ENCODE results near the gene CLIP4.

Gene CLIP4

DNA sequence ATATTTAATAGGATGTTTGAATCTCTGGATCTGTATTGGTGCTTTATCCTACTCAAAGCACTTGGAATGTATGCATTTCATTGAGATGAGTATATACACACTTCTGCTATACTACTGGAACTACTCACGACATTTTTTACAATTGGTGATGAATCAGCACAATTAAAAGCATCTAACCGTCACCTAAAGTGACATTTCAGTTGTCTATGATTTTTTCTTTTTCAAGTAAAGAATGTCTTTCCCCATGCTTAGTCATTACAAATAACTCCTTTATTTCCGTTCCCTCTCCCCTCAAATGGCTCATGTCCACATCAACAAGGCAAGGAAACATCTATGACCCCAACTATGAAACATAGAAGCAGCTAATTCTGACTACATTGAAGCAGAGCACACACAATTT is 77.3 kb downstream of the CLIP4 start:
- no peak for DNase-seq

GRCh38 chr2:29193111-29193510 is 77.9 kb downstream of the CLIP4 start:
- no peak for DNase-seq

- DNase-seq, result no peak
Observed at GRCh38 chr2:29193681-29194080, 78.5 kb downstream of the CLIP4 start.

GRCh38 chr2:29195796-29196195 is 80.6 kb downstream of the CLIP4 start:
- DNase-seq, result no peak

GRCh38 chr2:29196792-29197788 is 81.9 kb downstream of the CLIP4 start:
- peak; percentile 15 for DNase-seq

GRCh38 chr2:29201979-29202378 is 86.8 kb downstream of the CLIP4 start:
- DNase-seq, result no peak

GRCh38 chr2:29202819-29203495 is 87.7 kb downstream of the CLIP4 start:
- DNase-seq, result no peak

DNA sequence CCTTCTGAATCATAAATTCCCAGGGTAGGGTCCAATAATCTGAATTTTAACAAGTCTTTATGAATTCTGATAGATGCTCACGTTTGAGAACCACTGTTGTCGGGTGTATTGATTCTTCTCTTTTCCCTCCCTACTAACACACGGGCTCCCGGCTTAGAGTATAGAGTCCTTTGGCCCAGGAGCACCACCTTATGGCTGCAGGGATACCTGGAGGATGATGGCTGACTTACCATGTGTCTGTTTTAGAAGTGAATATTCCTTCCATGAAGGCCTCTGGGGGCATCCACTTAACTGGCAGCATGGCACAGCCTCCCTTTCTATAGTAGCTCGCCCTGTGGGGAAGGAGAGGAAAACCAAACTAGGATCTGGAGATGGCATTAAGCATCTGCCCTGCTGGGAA is 91.7 kb downstream of the CLIP4 start:
- DNase-seq, result no peak

DNA sequence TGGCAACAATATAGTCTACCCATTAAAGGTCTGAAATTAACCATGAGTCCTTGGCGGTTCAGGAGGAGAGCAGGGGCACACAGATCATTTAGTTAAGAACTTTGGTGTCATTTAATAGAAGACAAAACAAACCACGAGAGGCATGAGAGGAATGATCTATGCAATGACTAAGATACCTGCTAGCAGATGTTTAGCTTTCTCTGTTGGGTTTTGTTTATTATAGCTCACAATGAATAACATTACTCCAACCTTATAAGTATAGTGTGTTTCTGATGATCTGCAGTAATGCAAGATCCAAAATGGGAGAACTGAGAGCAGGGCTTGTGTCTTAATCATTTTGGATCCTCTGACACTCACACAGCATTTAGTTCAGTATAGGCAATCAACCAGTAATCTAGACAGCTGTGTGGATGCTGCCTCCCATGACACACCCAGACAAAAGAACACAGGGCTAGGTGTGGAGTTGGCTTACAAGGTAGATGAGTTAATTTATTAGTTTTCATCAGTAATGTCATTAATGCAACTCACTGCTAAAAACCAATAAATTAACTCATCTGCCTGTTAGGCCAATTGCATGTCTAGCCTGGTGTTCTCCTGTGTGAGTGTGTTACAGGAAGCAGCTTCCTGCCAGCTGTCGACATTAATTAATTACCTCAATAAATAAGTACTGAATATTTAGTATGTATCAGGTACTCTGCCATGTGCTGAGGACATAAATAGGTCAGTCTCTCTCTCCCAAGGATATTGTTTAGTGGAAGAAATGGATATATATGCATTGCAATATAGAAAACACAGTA is 92.3 kb downstream of the CLIP4 start:
- DNase-seq, result no peak

- no peak for DNase-seq
Observed at GRCh38 chr2:29209551-29209950, 94.3 kb downstream of the CLIP4 start.

- DNase-seq, result no peak
Observed at GRCh38 chr2:29212009-29212408, 96.8 kb downstream of the CLIP4 start.

- no peak for DNase-seq
Observed at GRCh38 chr2:29213888-29214291, 98.7 kb downstream of the CLIP4 start.

GRCh38 chr2:29215073-29215472 is 99.9 kb downstream of the CLIP4 start:
- no peak for DNase-seq

DNA sequence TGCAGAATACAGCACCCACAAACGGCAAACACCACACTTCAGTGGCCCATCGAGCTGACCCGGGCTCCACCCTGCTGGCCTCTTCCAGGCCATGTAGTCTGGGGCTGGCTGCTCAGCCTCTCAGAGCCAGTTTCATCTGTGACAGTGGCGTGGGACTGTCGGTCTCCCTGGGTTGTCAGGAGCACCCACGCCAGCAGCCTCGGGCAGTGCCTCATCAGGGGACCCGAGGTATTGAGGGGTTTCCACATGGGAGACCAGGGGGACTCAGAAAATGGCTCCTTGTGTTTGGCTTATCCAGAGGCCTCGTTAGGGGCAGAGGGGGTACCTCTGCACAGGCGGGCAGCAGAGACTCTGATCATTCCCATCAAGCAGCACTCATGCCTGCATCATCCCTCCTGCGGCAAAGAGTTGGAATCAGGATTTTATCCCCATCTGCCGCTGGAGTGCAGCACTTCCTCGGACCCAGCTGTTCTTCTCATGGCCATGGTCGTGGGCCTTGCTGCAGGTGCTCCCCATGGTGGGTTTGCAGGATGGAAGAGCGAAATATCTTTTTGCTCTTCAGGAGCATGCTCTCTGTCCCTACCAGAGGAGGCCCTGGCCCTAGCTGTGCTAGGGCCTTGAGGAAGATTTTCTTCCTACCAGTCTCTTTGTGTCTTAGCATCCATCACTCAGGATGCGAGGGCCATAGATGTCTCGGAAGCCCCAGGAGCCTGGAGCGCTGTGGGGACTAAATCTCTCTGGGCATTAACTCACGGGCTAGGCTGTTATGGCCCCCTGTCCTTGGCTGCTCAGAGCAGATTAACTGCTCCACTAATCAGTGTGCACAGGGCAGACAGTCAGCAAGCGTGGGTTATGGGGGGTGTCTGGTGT is 100.8 kb downstream of the CLIP4 start:
- no peak for DNase-seq

- no peak for DNase-seq
Observed at GRCh38 chr2:29216609-29216909, 101.3 kb downstream of the CLIP4 start.

DNA sequence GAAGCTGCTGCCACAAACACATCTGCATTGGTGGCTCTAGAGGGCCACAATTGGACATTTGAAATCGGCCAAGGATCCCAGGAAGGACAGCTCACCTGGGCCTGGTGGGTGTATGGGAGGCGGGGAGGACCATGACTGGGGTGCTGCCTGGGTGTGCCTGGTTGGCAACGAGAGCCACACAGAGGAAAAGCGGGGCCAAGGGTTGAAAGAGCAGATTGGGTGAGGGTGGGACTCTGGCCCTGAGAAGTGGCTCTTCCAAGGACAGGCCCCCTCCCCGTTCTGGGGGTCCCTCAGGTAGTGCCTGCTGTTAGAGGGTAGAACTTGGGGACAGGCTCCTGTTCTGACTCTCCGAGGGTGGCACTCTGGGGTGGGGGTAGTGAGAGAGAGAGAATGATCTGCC is 102.9 kb downstream of the CLIP4 start:
- no peak for DNase-seq

DNA sequence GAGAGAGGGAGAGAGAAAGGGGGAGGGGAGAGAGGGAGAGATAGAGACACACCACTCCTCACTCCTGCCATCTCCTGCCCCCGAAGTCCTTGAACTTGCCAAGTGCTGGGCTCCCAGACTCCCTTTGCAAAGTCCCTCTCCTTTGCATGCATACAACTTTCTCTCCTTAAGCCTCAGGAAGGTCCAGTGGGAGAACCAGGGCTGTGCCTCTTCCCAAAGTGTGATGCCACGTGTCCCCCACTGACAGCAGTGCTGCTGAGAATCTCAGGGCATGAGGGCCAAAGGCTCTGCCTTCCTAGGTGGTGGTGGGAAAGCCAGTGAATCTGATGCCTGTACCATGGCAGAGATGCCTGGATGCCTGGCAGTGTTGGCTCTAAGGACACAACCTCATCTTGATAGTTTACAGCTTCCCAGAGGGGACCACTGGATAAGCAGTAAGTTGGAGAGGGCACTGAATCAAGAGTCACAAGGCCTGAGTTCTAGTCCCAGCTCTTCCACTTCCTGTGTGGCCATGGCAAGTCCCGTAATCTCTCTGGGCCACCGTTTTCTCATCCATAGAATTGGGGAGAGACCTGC is 103.4 kb downstream of the CLIP4 start:
- DNase-seq, result no peak

- DNase-seq, result no peak
Observed at GRCh38 chr2:29219374-29219773, 104.2 kb downstream of the CLIP4 start.

- no peak for DNase-seq
Observed at GRCh38 chr2:29220506-29221270, 105.5 kb downstream of the CLIP4 start.

GRCh38 chr2:29222381-29223179 is 107.4 kb downstream of the CLIP4 start:
- no peak for DNase-seq
